Measurements from ENCODE around the gene MAP7D2.

The MAP7D2 gene

DNA sequence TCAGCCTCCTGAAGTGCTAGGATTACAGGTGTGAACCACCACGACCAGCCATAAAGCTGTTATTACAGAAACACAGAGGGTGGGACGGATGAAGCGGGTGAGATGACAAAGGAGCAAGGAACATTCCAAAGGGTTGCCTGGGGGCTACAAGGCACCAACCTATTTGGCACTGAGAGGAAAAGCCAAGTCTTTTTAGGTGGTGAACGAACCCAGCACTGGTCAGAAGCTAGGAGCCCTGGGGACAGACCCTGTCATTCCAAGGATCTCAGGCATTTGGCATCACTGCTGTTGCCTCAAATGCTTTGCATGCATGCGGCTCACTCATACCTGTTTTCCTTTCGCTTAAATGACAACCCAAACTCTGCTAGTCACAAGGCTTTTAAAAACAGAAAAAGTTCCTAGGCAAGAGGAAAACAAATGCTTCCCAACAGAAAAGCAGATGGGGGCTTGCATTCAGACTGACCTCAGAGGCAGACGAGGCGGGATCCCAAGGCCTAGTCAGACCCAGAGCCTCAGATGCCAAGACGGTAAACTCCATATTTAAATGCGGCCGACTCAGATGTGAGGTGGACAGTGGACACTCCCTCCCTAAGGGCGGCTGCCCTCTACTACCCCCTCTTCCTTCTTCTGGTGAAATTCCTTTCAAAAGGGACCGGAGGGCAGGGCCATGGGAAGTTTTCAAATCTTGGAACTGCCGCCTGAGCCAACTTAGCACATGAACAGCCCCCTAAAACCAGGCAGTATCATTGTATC lies 4.5 kb downstream of the MAP7D2 start:
- no peak for DNase-seq

DNA sequence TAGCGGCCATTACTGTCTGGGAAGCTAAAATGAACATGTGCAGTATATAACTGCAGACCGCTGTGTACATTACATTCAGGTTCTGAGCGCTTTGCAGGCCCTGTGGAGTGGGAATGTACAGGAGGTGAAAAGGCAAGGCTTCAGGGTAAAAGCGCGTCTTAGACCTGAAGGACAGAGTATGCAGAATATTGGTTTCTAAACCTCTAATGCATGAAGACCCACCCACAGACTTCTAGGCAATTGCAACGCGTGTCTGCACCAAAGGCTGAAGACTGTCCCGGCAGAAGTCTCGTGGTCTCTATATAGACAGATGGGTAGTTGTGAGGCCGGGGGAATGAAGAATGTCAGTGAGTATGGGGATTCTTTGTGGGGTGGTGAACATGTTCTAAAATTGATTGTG lies 5.4 kb downstream of the MAP7D2 start:
- no peak for DNase-seq

DNA sequence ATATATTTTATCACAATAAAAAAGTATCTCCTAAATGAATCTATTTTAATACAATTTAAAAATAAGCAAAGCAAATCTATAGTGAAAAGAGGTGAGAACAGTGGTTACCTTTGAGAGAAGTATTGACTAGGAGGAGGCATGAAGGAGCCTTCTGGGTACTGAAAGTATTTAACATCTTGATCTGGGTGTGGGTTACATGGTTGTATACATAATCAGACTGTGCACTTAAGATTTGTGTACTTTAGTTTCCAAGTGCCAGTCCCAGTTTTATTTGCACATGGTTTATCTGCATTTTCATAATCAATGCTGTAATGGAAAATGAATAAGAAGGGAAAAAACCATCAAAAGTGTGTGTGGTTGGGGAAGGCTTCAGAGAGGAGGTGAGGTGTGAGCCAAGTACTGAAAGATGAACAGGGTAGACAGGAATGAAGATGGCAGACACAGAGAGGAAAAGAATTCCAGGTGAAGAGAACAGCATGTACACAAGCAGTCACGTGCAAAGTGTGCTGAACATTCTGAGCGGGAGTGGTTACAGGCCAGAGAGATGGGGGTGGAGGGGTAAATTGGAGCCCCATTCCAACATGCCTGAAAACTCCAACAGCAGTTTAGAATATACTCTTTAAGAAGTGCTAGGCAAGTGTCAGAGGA lies 14.6 kb downstream of the MAP7D2 start:
- no peak for DNase-seq

DNA sequence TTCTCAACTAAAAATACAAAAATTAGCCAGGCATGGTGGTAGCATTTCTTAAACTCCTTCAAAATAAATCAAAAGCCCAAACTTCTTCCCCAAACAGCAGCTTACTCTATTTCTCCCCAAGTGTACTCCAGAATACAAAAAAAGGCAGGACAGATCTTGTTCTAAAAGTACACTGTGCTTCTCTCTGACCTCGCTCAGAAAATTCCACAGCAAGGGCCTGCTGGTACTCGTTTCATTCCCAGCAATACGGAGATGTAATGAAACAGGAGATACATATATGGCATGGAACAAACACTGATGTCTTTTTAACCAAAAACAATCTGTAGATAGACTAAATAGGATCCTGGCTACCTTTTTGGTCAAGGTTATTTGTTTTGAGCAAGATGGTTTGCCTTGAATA lies 25.2 kb downstream of the MAP7D2 start:
- DNase-seq: no peak

DNA sequence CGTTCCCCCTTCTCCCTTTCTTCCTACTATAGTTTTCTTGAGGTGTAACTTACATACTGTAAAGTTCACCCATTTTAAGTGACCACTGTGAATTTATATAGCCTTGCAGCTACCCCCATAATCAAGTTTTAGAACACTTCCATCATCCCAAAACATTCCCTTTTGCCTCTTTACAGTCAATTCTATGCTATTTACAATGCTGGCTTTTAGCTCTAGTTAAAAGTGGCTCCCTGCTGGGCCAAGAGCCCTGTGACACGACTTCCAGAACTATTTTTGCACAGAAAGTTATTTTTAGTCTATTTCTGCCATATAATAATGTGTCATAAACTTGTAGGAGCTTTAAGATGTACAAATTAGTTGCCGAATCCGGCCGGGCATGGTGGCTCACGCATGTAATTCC lies 26.9 kb downstream of the MAP7D2 start:
- no peak for DNase-seq

DNA sequence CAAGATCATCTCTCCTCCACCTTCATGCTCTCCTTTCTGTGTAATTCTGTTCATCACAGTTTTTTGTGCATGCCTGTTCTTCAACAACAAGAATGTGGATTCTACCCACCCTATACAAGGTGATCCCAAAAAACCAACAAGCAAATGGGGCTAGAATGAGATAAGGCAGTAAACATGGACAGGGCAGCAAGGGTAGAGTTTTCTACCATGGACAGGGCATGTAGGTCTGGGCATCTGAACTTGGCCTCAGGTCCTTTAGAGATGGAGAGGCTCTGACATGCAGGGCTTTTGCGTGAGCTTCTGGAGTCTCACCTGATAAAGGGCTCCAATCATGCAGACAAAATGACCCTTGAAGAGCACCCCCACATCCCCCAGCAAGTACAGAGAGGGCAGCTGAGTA lies 36.4 kb downstream of the MAP7D2 start:
- DNase-seq: no peak

DNA sequence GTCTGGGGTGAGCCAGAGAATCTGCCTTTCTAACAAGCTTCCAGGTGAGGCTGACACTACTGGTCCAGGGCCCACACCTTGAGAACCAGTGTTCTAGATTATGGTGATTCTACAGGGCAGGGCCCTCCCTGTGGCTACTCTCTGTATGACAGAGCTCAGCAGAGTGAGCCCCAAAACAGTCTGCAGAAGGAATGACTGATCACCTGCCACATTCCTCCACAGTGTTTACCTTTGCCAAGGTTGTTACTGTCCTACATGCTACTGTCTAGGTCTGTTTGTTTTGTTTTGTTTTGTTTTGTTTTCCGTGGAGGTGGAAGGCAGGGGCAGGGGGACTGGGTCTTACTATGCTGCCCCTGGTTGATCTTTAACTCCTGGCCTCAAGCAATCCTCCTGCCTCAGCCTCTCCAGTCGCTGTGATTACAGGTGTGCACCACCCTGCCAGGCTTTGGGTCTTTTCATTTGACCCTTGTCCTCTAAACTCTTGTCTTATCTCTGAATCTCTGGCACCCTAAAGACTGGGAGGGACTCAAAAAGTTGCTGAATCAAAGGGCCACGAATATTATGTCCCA lies 45.1 kb downstream of the MAP7D2 start:
- no peak for DNase-seq

DNA sequence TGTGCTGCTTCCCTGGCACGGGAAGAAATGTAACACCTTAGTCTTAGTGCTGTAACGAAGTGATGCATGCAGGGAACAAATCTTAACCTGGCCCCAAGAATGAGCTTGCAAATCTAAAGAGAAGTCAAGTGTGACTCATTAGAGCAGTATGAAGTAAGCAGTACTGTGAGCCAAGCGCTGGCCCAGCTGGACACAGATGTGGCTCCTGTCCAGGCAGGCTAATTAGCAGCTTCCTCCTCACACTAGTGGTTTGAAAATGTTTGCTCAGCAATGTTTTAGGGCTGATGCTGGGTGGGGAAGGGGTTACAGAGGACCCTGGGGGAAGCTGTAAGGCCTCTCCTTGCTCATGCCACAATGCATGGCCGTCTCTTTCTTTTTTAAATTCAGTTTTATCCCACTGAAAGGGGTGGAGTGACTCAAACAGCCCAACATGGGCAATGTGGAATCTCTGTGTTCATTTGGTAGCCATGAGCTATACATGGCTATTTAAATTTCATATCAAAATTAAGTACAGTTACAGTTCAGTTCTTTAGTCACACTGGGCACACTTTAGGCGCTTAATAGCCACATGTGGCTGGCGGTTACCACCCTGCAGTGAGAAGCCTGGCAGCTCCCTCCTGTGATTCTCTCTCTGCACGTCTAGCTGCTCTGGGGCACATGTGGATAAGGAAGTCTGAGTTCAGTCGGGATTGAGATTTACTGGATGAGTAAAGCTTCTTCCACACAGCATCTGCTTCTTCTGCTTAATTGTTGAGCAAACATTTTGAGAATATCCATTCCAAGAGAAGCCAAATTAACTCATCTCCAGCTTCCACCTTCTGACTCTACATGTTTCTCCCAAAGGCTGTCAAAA lies 48.8 kb downstream of the MAP7D2 start:
- DNase-seq: peak; percentile 6 to 25

DNA sequence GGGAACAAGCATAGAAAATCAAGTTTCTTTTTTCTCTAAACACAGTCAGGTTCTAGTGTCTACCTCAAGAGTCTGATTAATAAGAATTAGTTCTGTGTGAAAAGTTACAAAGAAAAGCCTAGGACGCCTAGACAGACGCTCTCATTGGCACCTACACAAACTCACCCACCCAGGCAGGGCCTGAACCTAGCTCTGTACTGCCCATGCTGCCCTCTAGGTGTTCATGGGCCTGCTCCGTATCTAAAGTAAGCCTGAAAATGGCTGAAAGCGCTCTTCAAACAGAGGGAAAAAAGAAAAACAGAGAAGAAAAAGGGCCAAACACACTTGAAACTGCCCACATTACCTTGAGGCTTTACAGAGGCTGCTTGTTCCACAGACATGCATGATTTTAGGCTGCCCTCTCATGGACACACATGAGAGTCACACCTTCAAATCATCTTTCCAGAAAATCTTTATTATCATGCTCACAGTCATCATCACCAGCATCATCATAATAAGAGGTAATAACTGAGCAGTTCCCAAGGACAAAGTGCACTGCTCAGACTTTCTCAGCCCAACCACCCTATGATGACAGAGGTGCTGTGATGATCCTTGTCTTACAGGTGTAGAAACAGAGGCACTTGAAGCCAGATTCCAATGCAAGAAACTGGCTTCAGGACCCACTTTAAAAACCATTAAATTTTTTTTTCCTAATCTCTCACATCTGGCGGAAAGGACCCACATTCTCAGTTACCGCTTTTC lies 49.6 kb downstream of the MAP7D2 start:
- peak in 1 of 2 donors; percentile 34 for DNase-seq

DNA sequence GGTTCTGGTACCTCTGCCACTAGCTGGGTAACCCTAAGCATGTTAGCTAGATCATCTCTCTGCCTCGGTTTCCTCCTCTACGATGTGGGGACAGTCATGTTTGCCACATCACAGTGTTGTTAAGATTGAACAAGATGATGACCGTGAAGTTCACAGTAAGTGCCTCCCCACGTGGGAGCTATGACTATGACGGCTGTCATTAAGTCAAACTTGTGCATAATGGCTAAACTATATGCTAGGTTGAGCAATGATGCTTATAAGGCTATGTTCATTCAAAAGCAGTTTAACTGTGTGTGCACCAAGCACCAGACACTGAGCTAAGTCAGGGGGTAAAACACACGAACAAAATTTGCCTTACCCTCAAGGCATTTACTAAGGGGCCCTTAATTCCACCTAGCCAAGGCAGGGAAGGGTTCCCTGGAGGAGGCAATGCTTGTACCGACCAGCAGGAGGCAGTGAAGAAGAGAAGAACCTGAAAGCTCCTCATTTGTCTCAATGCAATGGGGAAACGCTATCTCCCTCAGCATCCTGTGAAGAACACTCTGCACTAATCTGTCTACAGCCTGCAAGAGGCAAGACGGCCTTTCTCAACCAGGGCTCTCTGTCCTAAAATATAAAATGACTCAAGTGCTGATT lies 52.9 kb downstream of the MAP7D2 start:
- no peak for DNase-seq

DNA sequence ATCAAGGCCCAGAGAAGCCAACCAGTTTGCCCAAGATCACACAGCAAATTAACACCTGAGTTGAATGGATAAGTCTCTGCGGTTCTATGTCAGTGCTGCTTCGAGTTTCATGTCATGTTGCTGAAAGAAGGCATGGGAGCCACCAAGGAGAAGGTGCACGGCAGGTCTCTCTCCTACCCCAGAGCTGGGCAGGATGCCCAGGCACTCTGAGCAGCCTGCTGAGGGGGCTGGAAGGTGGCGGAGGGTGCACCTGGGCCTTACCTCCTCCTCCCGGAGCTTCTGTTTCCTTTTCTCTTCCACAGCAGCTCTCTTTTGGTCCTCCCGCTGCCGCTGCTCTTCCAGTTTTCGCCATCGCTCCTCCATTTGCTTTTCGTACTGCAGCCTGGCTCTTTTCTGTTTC lies 53.6 kb downstream of the MAP7D2 start:
- DNase-seq: no peak

DNA sequence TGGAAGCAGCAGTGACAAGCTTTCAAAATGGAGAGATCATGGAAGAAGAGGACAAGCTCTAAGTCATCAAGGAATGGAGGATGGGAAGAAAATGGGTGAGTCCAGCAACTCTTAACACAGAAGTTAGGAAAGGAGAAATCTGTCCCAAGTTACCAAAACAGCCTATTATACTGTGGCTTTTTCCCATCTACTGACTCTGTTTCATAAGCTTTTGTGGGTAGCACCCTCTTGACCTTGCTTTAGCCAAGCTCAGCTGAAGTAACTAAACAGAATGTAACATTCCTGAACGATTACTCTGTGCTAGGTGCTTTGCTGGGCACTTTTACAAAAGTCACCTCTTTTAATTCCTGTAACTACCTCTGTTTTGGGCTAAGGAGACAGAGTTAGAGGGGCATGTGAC lies 54.9 kb downstream of the MAP7D2 start:
- no peak for DNase-seq

DNA sequence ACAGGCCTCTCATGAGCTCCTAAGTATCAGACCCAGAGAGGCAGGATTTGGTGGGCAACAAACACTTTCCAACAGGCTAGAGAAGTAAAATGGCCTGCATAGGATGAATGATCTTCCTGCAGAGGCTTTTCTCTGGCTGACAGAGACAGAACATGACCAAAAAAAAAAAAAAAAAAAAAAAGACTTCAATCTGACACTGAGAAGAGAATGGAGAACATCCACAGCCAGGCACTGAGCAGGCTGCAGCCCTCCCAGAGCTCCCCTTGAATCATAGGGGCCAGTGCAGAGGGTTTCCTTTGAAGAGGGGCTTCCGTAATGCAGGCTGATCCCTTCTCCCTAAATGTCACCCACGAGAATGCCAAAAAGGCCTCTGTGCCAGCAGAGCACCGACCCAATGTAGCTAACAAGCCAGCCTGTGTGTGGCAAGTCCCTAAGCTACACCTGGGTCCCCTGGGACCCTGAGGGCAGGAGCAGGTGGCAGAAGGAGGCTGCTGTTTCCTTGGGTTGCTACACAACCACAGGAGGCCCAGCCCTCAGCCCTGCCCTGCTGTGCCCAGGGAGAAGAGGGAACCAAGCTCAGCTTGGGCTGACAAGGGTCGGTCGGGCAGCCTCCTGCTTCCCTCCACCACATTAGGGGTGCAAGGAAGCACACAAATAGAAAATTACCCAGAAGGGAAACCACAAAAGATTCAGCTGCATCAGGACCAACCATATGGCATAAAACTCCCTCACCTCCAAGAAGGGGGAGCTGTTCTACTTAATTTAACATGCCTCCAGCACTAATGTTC lies 55.6 kb downstream of the MAP7D2 start:
- DNase-seq: no peak

DNA sequence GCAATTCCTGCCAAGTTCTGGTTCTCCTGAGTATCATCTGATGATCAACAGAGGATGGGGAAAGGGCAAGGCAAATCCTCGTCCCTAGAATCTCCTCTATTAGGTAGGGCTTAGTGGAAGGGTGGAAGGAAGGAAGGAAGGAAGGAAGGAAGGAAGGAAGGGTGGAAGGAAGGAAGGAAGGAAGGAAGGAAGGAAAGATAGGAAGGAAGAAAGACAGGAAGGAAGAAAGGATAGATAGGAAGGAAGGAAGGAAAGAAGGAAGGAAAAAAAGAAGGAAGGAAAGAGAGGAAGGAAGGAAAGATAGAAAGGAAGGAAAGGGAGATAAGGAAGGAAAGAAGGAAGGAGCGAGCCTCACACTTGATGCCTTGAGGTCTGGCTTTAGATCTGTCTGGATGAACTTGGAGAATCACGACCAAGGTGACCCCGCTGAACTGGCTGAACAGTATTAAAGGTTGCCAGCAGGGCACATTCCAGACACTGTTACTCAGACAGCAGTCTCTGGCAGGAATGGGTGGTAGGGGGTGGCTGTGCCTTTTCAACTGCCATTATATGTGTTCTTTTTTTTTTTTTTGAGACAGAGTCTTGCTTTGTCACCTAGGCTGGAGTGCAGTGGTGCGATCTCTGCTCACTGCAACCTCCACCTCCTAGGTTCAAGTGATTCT lies 57.1 kb downstream of the MAP7D2 start:
- no peak for DNase-seq

DNA sequence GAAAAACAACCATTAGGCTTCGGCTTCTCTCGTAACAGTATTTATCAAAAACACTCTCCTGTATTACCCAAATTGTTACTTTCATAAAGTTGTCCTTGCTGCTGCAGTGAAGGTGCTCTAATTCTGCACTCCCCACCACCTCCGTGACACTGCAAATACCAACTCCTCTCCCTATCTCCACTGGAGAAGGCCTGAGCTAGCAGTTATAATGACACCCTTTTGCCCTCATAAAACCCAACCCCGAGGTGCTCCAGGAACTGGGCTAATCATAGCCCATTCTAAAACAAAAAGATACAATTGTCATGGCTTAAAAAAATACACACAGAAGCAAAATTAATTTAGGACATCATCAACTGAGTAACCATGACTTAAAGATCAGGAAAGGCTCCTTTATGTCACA lies 59.2 kb downstream of the MAP7D2 start:
- no peak for DNase-seq

DNA sequence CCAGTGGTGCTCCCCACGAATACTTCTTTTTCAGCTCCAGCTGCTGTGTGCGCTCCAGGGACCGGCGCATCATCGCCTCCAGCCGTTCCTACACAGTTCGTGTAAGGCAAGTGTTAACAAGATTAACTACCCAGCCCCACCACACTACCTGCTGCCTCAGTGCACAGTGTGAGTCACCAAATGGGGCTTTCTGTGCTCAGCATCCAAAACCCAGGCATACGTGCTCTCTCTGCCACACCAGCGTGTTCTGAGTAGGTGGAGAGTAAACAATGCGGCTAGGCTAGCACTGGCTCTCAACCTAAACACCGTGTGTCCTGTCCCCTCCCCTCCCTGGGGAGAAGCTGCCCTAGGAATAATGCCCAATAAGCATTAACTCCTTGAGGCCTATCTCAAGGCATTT lies 60.0 kb downstream of the MAP7D2 start:
- DNase-seq: no peak

DNA sequence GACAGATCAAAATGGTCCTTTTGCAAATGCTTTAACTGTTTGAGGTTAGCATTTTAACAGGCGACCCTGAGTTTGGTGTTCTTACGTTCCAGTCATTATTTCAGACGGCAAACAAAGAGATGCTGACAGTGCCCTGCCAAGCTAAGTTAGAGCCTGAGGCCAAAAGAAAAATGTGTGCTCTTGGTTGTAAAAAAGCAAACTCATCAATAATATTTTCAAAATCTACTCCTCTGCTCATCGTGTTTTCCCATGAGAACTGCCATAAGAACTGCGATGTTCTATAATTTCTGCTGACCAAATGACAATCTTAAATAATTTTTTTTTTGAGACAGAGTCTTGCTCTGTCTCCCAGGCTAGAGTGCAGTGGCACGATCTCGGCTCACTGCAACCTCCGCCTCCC lies 63.2 kb downstream of the MAP7D2 start:
- no peak for DNase-seq

DNA sequence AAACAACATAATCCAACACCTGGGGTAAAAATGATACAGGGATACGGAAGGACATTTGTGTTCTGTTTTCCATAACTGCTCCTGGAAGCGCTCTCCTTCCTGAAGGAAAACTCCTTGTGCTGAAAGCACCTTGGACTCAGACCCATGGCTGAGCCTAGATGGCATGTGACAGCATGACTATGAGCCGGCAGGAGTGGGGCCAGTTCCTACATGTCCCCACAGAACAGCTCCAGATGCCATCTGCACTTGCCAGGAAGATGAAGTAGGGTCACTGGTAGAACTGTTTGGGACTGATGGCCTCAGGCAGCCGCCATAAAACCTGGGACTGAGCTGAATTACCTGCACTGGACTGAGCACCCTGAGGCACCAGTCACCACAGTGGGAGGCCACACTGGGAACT lies 69.8 kb downstream of the MAP7D2 start:
- DNase-seq: no peak

DNA sequence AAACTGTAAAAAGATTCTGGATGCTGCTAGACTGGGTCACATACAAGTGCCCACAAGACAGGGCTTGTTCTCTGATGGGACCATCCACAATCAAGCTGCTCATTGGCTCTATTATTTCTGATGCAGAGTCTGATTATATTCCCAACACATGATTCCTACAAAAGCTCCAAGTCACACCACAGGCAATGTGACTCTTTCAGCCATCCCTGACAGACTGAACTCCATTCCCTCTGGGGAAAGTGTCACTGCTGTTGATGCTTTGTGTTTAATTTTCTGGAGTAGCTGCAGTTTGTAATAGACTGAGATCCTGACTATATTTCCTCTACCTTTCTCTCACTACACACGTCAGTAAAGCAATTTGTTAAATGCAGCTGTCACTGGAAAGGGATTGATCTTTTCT lies 70.5 kb downstream of the MAP7D2 start:
- DNase-seq: no peak

DNA sequence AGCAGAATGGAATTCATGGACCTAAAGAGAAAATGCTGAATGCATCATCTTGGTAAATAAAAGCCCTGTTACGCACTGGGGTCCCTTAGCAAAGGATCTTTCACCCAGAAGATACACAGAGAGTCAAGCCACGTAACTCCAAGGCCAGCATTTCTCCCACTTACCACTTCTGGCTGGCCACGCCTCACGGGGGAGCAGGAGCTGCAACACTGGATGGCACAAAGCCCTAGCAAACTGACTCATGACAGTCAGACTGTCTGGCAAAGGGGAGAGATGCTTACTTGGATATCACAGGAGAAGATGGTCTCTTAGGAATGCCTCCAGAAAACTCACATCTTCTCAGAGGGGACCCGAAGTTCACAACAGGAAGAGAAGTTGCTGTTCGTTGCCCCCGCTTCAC lies 74.5 kb downstream of the MAP7D2 start:
- DNase-seq: no peak

DNA sequence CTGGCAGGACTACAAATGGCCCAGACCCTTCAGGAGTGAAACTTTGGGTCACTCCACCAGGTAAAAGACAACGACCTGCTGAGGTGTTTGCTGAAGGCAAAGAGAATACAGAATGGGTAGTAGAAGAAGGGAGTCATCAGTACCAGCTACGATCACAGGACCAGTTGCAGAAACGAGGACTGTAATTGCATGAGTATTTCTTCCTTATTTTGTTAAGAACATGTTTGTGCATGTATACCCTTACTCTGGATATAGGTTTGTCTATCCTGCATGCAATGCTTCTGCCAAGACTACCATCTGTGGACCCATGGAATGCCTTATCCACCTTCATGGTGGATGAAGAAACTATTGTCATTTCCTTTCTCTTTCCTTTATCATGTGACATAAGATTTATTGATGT lies 77.7 kb downstream of the MAP7D2 start:
- no peak for DNase-seq

Measured in hippocampal formation (tissue), 2 donors.